OCI-LY7 (cell line): Measurements from ENCODE around the gene PMM2. TPM values are rescaled to one million over a fixed set of nuclear protein-coding genes. Genes with fewer than 3 reads are reported as not detected.
"Not testable (repeated sequence)": the region's sequence is repeated elsewhere in the genome, so short reads cannot be mapped to it uniquely, and the experiment has no call there.

ENCODE experiments used
- BruUV-seq: library from RNA; stranded (reverse); fragments of 400-500 nt; replicated peaks from 2 replicates; lab custom pipeline; 2021; lab: Mats Ljungman, UMichigan
- CTCF ChIA-PET: fragments of 300-600 bp; sonication (Branson Sonifier 250); formaldehyde crosslinking; loops from one replicate; lab custom pipeline; 2022; ENCODE audit warnings: antibody characterized with exemption; ENCODE audit not compliant: unreplicated experiment; lab: Charles Lee
- POLR2A ChIA-PET: fragments of 300-600 bp; sonication (Branson Sonifier 250); formaldehyde crosslinking; loops from one replicate; lab custom pipeline; 2022; ENCODE audit warnings: antibody characterized with exemption; lab: Charles Lee
- DNase-seq: peaks from one replicate; pipeline ENCODE4 v3.0.0-alpha.2; 2015; ENCODE audit warnings: low spot score
- H2AFZ ChIP-seq: fragments of 200-600 bp; sonication (generic), shearing (Covaris generic); 2 replicates; pipeline ENCODE4 v1.6.1; 2014; ENCODE audit warnings: mild to moderate bottlenecking, antibody characterized with exemption, low read length, moderate library complexity
- H3K27ac ChIP-seq: fragments of 200-600 bp; sonication (generic); 2 replicates; pipeline ENCODE4 v1.5.1; 2014; ENCODE audit warnings: mixed run types, low read depth, mild to moderate bottlenecking, moderate library complexity, low read length, inconsistent platforms; ENCODE audit not compliant: poor library complexity, severe bottlenecking
- H3K36me3 ChIP-seq: fragments of 200-600 bp; sonication (generic); 2 replicates; pipeline ENCODE4 v1.6.1; 2014; ENCODE audit warnings: mild to moderate bottlenecking, antibody characterized with exemption, low read length, moderate library complexity, mixed read lengths; ENCODE audit not compliant: insufficient read depth
- H3K4me1 ChIP-seq: fragments of 200-600 bp; sonication (generic); 2 replicates; pipeline ENCODE4 v1.5.1; 2014; ENCODE audit warnings: mild to moderate bottlenecking, low read length; ENCODE audit not compliant: insufficient read depth, poor library complexity, severe bottlenecking
- H3K4me2 ChIP-seq: fragments of 200-600 bp; sonication (generic); 2 replicates; pipeline ENCODE4 v1.6.1; 2014; ENCODE audit warnings: mild to moderate bottlenecking, low read length
- H3K4me3 ChIP-seq: fragments of 200-600 bp; sonication (generic); 2 replicates; pipeline ENCODE4 v1.5.1; 2014; ENCODE audit warnings: mild to moderate bottlenecking, low read depth, low read length; ENCODE audit not compliant: poor library complexity, severe bottlenecking
- H3K79me2 ChIP-seq: fragments of 200-600 bp; sonication (generic); 2 replicates; pipeline ENCODE4 v1.6.1; 2016; ENCODE audit warnings: low read depth, mild to moderate bottlenecking, low read length, moderate library complexity, mixed read lengths; ENCODE audit not compliant: insufficient read depth
- H3K9me2 ChIP-seq: fragments of 200-600 bp; sonication (generic); 2 replicates; pipeline ENCODE4 v1.6.1; 2016; ENCODE audit warnings: mild to moderate bottlenecking, low read length, mixed read lengths; ENCODE audit not compliant: insufficient read depth
- H3K9me3 ChIP-seq: fragments of 200-600 bp; sonication (generic); 2 replicates; pipeline ENCODE4 v1.6.1; 2014; ENCODE audit warnings: mild to moderate bottlenecking, mixed run types, low read length, mixed read lengths
- H4K20me1 ChIP-seq: fragments of 200-600 bp; sonication (generic); 2 replicates; pipeline ENCODE4 v1.6.1; 2014; ENCODE audit warnings: mild to moderate bottlenecking, antibody characterized with exemption, low read length, moderate library complexity, mixed read lengths; ENCODE audit not compliant: insufficient read depth
- EZH2phosphoT487 ChIP-seq: fragments of 200-600 bp; sonication (generic); IDR thresholded peaks from 2 replicates; pipeline ENCODE4 v1.6.1; 2018; ENCODE audit warnings: low read depth, borderline replicate concordance, mild to moderate bottlenecking, mixed run types, antibody characterized with exemption, low read length, moderate library complexity, mixed read lengths
- intact Hi-C: fragments of 100-400 bp; cut with micrococcal nuclease; formaldehyde crosslinking; loops from one replicate; pipeline ENCODE4 v1.10.0; 2022; ENCODE audit not compliant: unreplicated experiment
- total RNA-seq, 2 experiments: library from RNA; depleted of rRNA in 1 of 2; stranded (reverse); fragments of >200 nt in 1 of 2; shearing (Covaris generic) in 1 of 2; gene quantifications; 2 replicates each; pipeline ENCODE4 v1.2.3, GENCODE V29; 2014 to 2022
- TF ChIP-seq, protein P1 (sequence below): fragments of 200-600 bp; sonication (generic); conservative IDR thresholded peaks from 2 replicates; pipeline ENCODE4 v1.5.1; 2014; ENCODE audit warnings: mild to moderate bottlenecking, antibody characterized with exemption, low read length, moderate library complexity, mixed read lengths

Gene PMM2
- total RNA-seq, 2 experiments from 2014 or later, result 39.1 to 53.9 TPM

DNA sequence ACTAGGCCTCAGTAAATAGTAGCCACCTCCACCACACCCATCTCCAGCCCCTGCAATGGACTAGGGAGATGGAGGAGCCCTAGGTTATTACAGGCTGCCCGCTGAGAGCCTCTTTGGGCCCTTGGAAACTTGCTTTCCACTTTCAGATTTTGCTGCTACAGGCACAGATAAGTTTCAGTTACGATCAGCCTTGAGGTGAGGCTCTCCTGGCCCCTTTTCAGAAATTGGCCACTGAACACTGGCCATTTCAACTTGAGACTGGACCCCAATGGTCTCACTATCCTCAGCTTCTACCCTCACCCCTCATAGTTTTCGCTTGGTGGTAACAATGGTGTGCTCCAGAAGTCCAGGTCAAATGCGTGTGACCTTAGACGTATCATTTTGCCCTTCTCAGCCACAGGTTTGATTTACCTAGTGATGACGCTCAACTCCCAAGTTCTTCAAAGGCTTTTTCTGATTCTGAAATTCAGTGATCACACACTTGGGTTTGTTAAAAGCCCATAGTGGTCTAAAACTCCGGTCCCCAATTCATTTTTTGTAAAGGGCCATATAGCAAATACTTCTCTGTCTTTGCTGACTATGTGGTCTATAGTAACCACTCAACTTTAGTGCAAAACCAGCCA is 1.0 kb downstream of the PMM2 start:
- peak overlapping the region; percentile 90 for H3K4me3 ChIP-seq
- peaks cover 57% of the 10 kb centered on the region for H3K79me2 ChIP-seq
- peaks cover 32% of the 10 kb centered on the region for H3K4me1 ChIP-seq
- CTCF ChIA-PET, result no interaction called here
- BruUV-seq, result TSS peak; percentile 64
- POLR2A ChIA-PET, result interaction anchor here (1.1 kb wide), 1 partner anchor 70 kb away, joined by 3 read pairs; the partner anchor contains the start of gene CARHSP1
- H3K27ac ChIP-seq, result peak overlapping the region; percentile 33
- intact Hi-C loops, result loop anchor here (5.0 kb wide), 1 partner anchor 84 kb away; the partner anchor contains the start of gene LITAFD
- H4K20me1 ChIP-seq, result peaks cover 13% of the 10 kb centered on the region
- H3K9me2 ChIP-seq, result no peaks in the 10 kb centered on the region
- no peak for DNase-seq
- H3K9me3 ChIP-seq, result no peaks in the 10 kb centered on the region
- H3K36me3 ChIP-seq, result peaks cover 52% of the 10 kb centered on the region
- H2AFZ ChIP-seq, result no peak overlapping the region
- H3K4me2 ChIP-seq, result peak overlapping the region; percentile 91
- TF ChIP-seq, protein P1, sequence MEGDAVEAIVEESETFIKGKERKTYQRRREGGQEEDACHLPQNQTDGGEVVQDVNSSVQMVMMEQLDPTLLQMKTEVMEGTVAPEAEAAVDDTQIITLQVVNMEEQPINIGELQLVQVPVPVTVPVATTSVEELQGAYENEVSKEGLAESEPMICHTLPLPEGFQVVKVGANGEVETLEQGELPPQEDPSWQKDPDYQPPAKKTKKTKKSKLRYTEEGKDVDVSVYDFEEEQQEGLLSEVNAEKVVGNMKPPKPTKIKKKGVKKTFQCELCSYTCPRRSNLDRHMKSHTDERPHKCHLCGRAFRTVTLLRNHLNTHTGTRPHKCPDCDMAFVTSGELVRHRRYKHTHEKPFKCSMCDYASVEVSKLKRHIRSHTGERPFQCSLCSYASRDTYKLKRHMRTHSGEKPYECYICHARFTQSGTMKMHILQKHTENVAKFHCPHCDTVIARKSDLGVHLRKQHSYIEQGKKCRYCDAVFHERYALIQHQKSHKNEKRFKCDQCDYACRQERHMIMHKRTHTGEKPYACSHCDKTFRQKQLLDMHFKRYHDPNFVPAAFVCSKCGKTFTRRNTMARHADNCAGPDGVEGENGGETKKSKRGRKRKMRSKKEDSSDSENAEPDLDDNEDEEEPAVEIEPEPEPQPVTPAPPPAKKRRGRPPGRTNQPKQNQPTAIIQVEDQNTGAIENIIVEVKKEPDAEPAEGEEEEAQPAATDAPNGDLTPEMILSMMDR, result no peak
- no peak for TF ChIP-seq EZH2phosphoT487

DNA sequence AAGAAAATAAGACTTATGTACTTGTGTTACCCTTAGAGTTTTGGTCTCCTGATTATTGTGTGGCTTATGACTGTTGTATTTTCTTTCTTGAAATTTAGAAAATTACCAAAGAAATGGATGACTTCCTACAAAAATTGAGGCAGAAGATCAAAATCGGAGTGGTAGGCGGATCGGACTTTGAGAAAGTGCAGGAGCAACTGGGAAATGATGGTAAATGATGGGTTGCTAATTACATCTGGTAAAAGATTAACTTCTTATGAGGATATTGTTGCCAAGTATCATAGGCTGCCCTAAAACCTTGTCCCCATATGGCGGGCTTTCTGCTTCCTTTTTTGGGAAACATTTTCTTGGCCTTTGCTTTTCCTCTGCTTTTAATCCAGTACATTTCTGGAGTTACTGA is 4.1 kb downstream of the PMM2 start:
- no peak for TF ChIP-seq EZH2phosphoT487
- TF ChIP-seq, protein P1, result no peak
- no peak overlapping the region for H3K4me3 ChIP-seq
- no TSS peak for BruUV-seq
- POLR2A ChIA-PET, result no interaction called here
- no peak overlapping the region for H3K4me2 ChIP-seq
- peaks cover 61% of the 10 kb centered on the region for H3K79me2 ChIP-seq
- DNase-seq, result no peak
- CTCF ChIA-PET, result no interaction called here
- no peak overlapping the region for H2AFZ ChIP-seq
- intact Hi-C loops, result no loop called here
- peaks cover 13% of the 10 kb centered on the region for H4K20me1 ChIP-seq
- H3K9me3 ChIP-seq, result no peaks in the 10 kb centered on the region
- H3K27ac ChIP-seq, result no peak overlapping the region
- peaks cover 82% of the 10 kb centered on the region for H3K36me3 ChIP-seq
- H3K4me1 ChIP-seq, result peaks cover 22% of the 10 kb centered on the region
- no peaks in the 10 kb centered on the region for H3K9me2 ChIP-seq

DNA sequence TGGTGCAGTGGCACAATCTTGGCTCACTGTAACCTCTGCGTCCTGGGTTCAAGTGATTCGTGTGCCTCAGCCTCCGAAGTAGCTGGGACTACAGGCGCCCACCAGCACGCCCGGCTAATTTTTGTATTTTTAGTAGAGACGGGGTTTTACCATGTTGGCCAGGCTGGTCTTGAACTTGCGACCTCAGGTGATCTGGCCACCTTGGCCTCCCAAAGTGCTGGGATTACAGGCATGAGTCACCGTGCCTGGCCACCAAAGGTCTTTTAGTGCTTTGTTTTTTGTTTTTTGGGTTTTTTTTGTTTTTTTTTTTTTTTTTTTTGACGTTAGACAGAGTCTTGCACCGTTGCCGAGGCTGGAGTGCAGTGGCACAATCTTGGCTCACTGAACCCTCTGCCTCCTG is 6.1 kb downstream of the PMM2 start:
- H3K79me2 ChIP-seq, result peaks cover 43% of the 10 kb centered on the region
- H4K20me1 ChIP-seq, H3K4me2 ChIP-seq, H3K9me2 ChIP-seq, BruUV-seq, CTCF ChIA-PET, intact Hi-C loops, H2AFZ ChIP-seq, H3K27ac ChIP-seq, H3K9me3 ChIP-seq, DNase-seq, H3K4me3 ChIP-seq: not testable (repeated sequence)
- H3K36me3 ChIP-seq, result peaks cover 96% of the 10 kb centered on the region
- H3K4me1 ChIP-seq, result peaks cover 21% of the 10 kb centered on the region
- POLR2A ChIA-PET, result interaction anchor here (0.6 kb wide), 1 partner anchor 394 kb away, joined by 5 read pairs; no protein-coding TSS in a partner anchor
